H1 (cell line): ENCODE data around the gene APOA1. TPM values are rescaled to one million over a fixed set of nuclear protein-coding genes. Genes with fewer than 3 reads are reported as not detected.
A peak's percentile ranks its signal among the peaks of the same experiment; 100 is the strongest.

Source experiments
- CTCF ChIA-PET: fragments of 300-600 bp; sonication (Branson Sonifier 250); formaldehyde crosslinking; loops from one replicate; lab custom pipeline; 2021; ENCODE audit not compliant: partially characterized antibody; lab: Charles Lee
- POLR2A ChIA-PET: fragments of 300-600 bp; sonication (Branson Sonifier 250); formaldehyde crosslinking; loops from one replicate; lab custom pipeline; 2021; ENCODE audit warnings: inconsistent platforms; ENCODE audit not compliant: partially characterized antibody; lab: Charles Lee
- DNase-seq, 2 experiments: peaks; one replicate each; pipeline versions ENCODE4 v3.0.0 to v3.0.0-alpha.2; 2010 to 2022; ENCODE audit warnings: low spot score in 2 of 2, low read depth in 1 of 2, mixed read lengths in 1 of 2
- FAIRE-seq: peaks from 2 replicates; lab custom pipeline; 2011; peaks lifted over from hg19 to GRCh38; lab: Jason Lieb, UNC
- H2AFZ ChIP-seq: 2 replicates; pipeline ENCODE4 v1.8.1; 2012; ENCODE audit warnings: low read length, inconsistent platforms
- H2AK5ac ChIP-seq: 2 replicates; pipeline ENCODE4 v1.6.1; 2013; ENCODE audit warnings: low read depth, low read length
- H2BK120ac ChIP-seq: replicated peaks from 2 replicates; pipeline ENCODE3; 2013; ENCODE audit warnings: low read depth, low read length, inconsistent platforms
- H2BK12ac ChIP-seq: 2 replicates; pipeline ENCODE4 v1.6.1; 2013; ENCODE audit warnings: low read depth, low read length
- H2BK15ac ChIP-seq: 2 replicates; pipeline ENCODE4 v1.6.1; 2013; ENCODE audit warnings: low read length
- H2BK20ac ChIP-seq: 2 replicates; pipeline ENCODE4 v1.6.1; 2013; ENCODE audit warnings: low read length
- H2BK5ac ChIP-seq: 2 replicates; pipeline ENCODE4 v1.6.1; 2013; ENCODE audit warnings: low read depth, low read length
- H3K14ac ChIP-seq: 2 replicates; pipeline ENCODE4 v1.6.1; 2013; ENCODE audit warnings: inconsistent platforms; ENCODE audit not compliant: insufficient read length
- H3K18ac ChIP-seq: 2 replicates; pipeline ENCODE4 v1.6.1; 2013; ENCODE audit warnings: low read length; ENCODE audit errors: extremely low read depth
- H3K23ac ChIP-seq: 2 replicates; pipeline ENCODE4 v1.6.1; 2013; ENCODE audit warnings: inconsistent platforms; ENCODE audit not compliant: insufficient read length
- H3K23me2 ChIP-seq: 2 replicates; pipeline ENCODE4 v1.6.1; 2013; ENCODE audit warnings: low read depth, low read length
- H3K27ac ChIP-seq: 2 replicates; pipeline ENCODE4 v1.6.1; 2011; ENCODE audit warnings: low read depth, low read length, inconsistent platforms
- H3K27me3 ChIP-seq, 4 experiments: replicated peaks in 1 of 4; 1 replicate in 1 of 4; 2 replicates in 3 of 4; pipeline versions ENCODE4 v1.6.1 to v1.8.1; 2011 to 2013; ENCODE audit warnings: low read length in 3 of 4, mild to moderate bottlenecking in 3 of 4, inconsistent platforms in 2 of 4, mixed read lengths in 2 of 4, moderate library complexity in 1 of 4; ENCODE audit not compliant: control insufficient read depth in 3 of 4, insufficient read depth in 3 of 4; ENCODE audit errors: extremely low read depth in 1 of 4
- H3K36me3 ChIP-seq, 4 experiments: 2 replicates each; pipeline versions ENCODE4 v1.6.1 to v1.8.1; 2011 to 2013; ENCODE audit warnings: mild to moderate bottlenecking in 4 of 4, low read length in 3 of 4, moderate library complexity in 2 of 4, control low read depth in 1 of 4, inconsistent platforms in 1 of 4; ENCODE audit not compliant: insufficient read depth in 4 of 4, control insufficient read depth in 2 of 4
- H3K4ac ChIP-seq: replicated peaks from 2 replicates; pipeline ENCODE3; 2013; ENCODE audit warnings: low read length, low read depth, mixed read lengths, inconsistent platforms; ENCODE audit not compliant: insufficient read length
- H3K4me1 ChIP-seq, 4 experiments: replicated peaks in 1 of 4; 1 replicate in 1 of 4; 2 replicates in 3 of 4; pipeline versions ENCODE4 v1.6.1 to v1.8.1; 2011 to 2013; ENCODE audit warnings: low read length in 3 of 4, inconsistent platforms in 2 of 4, mixed read lengths in 1 of 4; ENCODE audit not compliant: insufficient read depth in 4 of 4, control insufficient read depth in 3 of 4
- H3K4me2 ChIP-seq, 2 experiments: 2 replicates each; pipeline versions ENCODE4 v1.6.1 to v1.8.1; 2011 to 2013; ENCODE audit warnings: low read depth in 2 of 2, low read length in 2 of 2, control low read depth in 1 of 2, inconsistent platforms in 1 of 2, mild to moderate bottlenecking in 1 of 2; ENCODE audit not compliant: insufficient read depth in 1 of 2
- H3K4me3 ChIP-seq, 4 experiments: fragments of 200-600, 300-600 bp in 1 of 4; sonication (generic), shearing (Covaris generic), sonication (Bioruptor Twin) in 1 of 4; 2 replicates each; pipeline versions ENCODE4 v1.5.1 to v1.8.1; 2011 to 2016; ENCODE audit warnings: low read length in 4 of 4, low read depth in 3 of 4, control low read depth in 2 of 4, inconsistent platforms in 2 of 4, mild to moderate bottlenecking in 2 of 4, mixed read lengths in 1 of 4, moderate library complexity in 1 of 4; ENCODE audit not compliant: insufficient read depth in 2 of 4; ENCODE audit errors: extremely low read depth in 1 of 4
- H3K56ac ChIP-seq: replicated peaks from 2 replicates; pipeline ENCODE3; 2013; ENCODE audit warnings: low read depth, mild to moderate bottlenecking, mixed read lengths, low read length, inconsistent platforms; ENCODE audit not compliant: insufficient read length
- H3K79me1 ChIP-seq: 2 replicates; pipeline ENCODE4 v1.6.1; 2013; ENCODE audit warnings: low read depth, low read length, control low read depth
- H3K79me2 ChIP-seq, 2 experiments: 2 replicates each; pipeline versions ENCODE4 v1.6.1 to v1.8.1; 2012 to 2013; ENCODE audit warnings: low read length in 2 of 2, mild to moderate bottlenecking in 2 of 2, inconsistent platforms in 1 of 2; ENCODE audit not compliant: insufficient read depth in 2 of 2, control insufficient read depth in 1 of 2
- H3K9ac ChIP-seq, 4 experiments: replicated peaks in 1 of 4; 1 replicate in 1 of 4; 2 replicates in 3 of 4; pipeline versions ENCODE4 v1.6.1 to v1.8.1; 2011 to 2013; ENCODE audit warnings: low read depth in 3 of 4, low read length in 3 of 4, control low read depth in 2 of 4, mild to moderate bottlenecking in 2 of 4, moderate library complexity in 2 of 4, inconsistent platforms in 1 of 4; ENCODE audit errors: extremely low read depth in 1 of 4
- H3K9me3 ChIP-seq, 2 experiments: 2 replicates each; pipeline versions ENCODE4 v1.6.1 to v1.8.1; 2012 to 2013; ENCODE audit warnings: mild to moderate bottlenecking in 2 of 2, moderate library complexity in 2 of 2, control low read depth in 1 of 2, inconsistent platforms in 1 of 2, low read depth in 1 of 2, low read length in 1 of 2, mixed read lengths in 1 of 2; ENCODE audit not compliant: insufficient read depth in 2 of 2
- H4K20me1 ChIP-seq, 2 experiments: replicated peaks in 1 of 2; 2 replicates each; pipeline versions ENCODE3 to v1.8.1; 2011 to 2013; ENCODE audit warnings: inconsistent platforms in 2 of 2, low read length in 2 of 2, mild to moderate bottlenecking in 1 of 2; ENCODE audit not compliant: insufficient read depth in 2 of 2, control insufficient read depth in 1 of 2
- H4K5ac ChIP-seq: 2 replicates; pipeline ENCODE4 v1.6.1; 2013; ENCODE audit warnings: low read length, low read depth, mixed read lengths, inconsistent platforms; ENCODE audit not compliant: insufficient read length
- H4K8ac ChIP-seq: 2 replicates; pipeline ENCODE4 v1.8.0; 2013; ENCODE audit warnings: mild to moderate bottlenecking, moderate library complexity, low read length, inconsistent platforms; ENCODE audit not compliant: insufficient read depth; ENCODE audit errors: extremely low read depth
- H4K91ac ChIP-seq: replicated peaks from 2 replicates; pipeline ENCODE3; 2013; ENCODE audit warnings: low read length, mixed read lengths, inconsistent platforms; ENCODE audit not compliant: insufficient read length
- ASH2L ChIP-seq: fragments of 200-600, 300-600 bp; sonication (generic); IDR thresholded peaks from one replicate; pipeline ENCODE4 v1.7.1; 2017; ENCODE audit warnings: low read length
- NRF1 ChIP-seq: IDR thresholded peaks from 2 replicates; pipeline ENCODE4 v1.6.1; 2011; ENCODE audit warnings: mild to moderate bottlenecking, low read depth, low read length, improper control_type of control experiment
- SP1 ChIP-seq: IDR thresholded peaks from 2 replicates; pipeline ENCODE4 v1.6.1; 2011; ENCODE audit warnings: low read depth, low read length
- SUZ12 ChIP-seq: fragments of 200-600 bp; sonication (generic); IDR thresholded peaks from 2 replicates; pipeline ENCODE4 v1.6.1; 2012; ENCODE audit warnings: mild to moderate bottlenecking, inconsistent platforms, low read length, moderate library complexity, mixed read lengths
- TAF7 ChIP-seq: optimal IDR thresholded peaks from 2 replicates; pipeline ENCODE3; 2011; ENCODE audit warnings: low read depth, mild to moderate bottlenecking, inconsistent platforms, low read length, moderate library complexity, borderline replicate concordance
- WGBS, 2 experiments: shearing (Covaris generic) in 1 of 2; methylation state at CpG; one replicate each; pipeline versions ENCODE4 v1.1.6 to v1.1.7; 2013 to 2015; ENCODE audit warnings: low lambda C conversion rate in 2 of 2, mixed read lengths in 2 of 2, inconsistent platforms in 1 of 2, low coverage in 1 of 2, missing lambda C conversion rate in 1 of 2; ENCODE audit not compliant: insufficient replicate concordance in 2 of 2, insufficient coverage in 1 of 2, insufficient read length in 1 of 2; ENCODE audit errors: extremely low coverage in 1 of 2, missing lambda C conversion rate in 1 of 2; 5-methylcytosine and 5-hydroxymethylcytosine counted together
- polyA plus RNA-seq, 7 experiments: library from polyadenylated mRNA; depleted of rRNA in 3 of 7; stranded (reverse) in 5 of 7; unstranded in 2 of 7; fragments of >200 nt in 5 of 7; fragments of 200-250 nt in 2 of 7; gene quantifications; 1 replicate in 5 of 7; 2 replicates in 1 of 7; 4 replicates in 1 of 7; pipeline versions ENCODE4 v1.2.1 to v1.2.3, GENCODE V29; 2011 to 2013; ENCODE audit warnings: missing spikeins in 2 of 7, mixed read lengths in 2 of 7
- total RNA-seq: library from RNA; stranded (reverse); fragmentation: NEBNext Ultra II Directional; extraction: Animal tissue kit (Norgen Biotek cat#: 25700); gene quantifications from 2 replicates; pipeline ENCODE4 v1.2.1, GENCODE V29; 2021

Gene APOA1
- total and polyA plus RNA-seq, 2 of the 8 experiments (the other 6 are each of a cell fraction or from before 2014, with no cell fraction given), result 0.80 TPM; not detected in 1

DNA sequence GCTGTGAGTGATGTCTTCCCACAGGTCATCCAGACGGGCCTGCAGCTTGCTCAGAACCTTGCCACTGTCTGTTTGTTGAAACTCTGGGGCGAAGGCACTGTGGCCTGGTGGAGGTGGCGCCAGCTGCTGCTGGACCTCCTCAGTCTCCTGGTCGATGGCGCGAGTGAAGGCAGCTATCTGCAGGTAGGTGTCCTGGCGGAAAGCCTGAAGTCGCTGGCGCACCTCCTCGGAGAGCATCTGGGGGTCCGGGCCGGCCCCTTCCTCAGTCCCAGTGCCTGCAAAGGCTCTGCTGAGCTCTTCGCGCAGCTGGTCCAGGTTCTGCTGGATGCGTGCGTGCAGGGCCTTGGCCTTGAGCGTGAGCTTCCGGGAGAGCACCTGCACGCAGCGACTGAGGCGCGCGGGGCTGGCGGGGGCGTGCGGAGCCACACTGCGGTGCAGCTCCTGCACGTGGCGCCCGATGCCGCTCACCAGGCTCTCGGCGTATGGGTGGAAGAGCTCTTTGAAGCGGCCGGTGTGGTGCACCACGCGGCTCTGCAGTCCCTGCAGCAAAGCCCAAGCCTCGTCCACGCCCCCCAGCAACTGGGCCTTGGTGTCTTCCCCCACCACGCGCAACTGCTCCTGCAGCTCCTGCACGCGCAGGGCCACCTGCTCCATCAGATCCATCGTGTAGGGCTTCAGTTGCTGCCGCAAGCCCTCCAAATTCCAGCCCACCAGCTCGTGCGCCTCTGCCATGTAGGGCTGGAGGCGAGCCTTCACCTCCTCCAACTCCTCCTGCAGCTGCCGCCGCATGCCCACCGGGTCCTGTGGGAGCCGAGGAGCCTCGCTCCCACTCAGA, 47.0 kb downstream of the APOA1 start:
- peak overlapping the region; percentile 95 for H2AFZ ChIP-seq
- POLR2A ChIA-PET, result interaction anchor here (0.6 to 6.0 kb wide), 7 partner anchors 13 to 354 kb away, joined by 3 to 29 read pairs (median 4); partner anchors contain the start of genes APOC3, BUD13 and PAFAH1B2
- no peaks in the 10 kb centered on the region for H3K9me3 ChIP-seq
- no peak for TF ChIP-seq SUZ12
- TF ChIP-seq SP1, result no peak
- no peak for TF ChIP-seq NRF1
- TF ChIP-seq ASH2L, result no peak
- TF ChIP-seq TAF7, result no peak

More for the DNA sequence above, 47.0 kb downstream of the APOA1 start:
- Histone ChIP-seq H4K20me1 (no peaks in the 10 kb centered on the region), H3K4me1 (peaks cover 4 to 14% (median 7%) of the 10 kb centered on the region in 4 experiments), H2AK5ac (no peak overlapping the region), H3K23ac (no peak overlapping the region), H3K79me1 (peaks cover 5% of the 10 kb centered on the region; the same call in 1 of the 2 replicates), H3K4ac (no peak overlapping the region), H3K14ac (no peak overlapping the region), H3K9ac (no peak overlapping the region), H3K27ac (no peak overlapping the region), H2BK12ac (0 out of 2 replicates have a peak overlapping the region, but pooled peaks have one; percentile 61), H3K4me2 (no peak overlapping the region; a peak in 1 of 4 replicates), H3K79me2 (peaks cover 0 to 15% of the 10 kb centered on the region in 2 experiments; a peak in 2 of 4 replicates), H3K23me2 (peaks cover 11% of the 10 kb centered on the region), H4K8ac (peak overlapping the region; percentile 20), H3K56ac (no peak overlapping the region), H3K36me3 (peaks cover 6 to 11% (median 7%) of the 10 kb centered on the region in 4 experiments), H4K91ac (no peak overlapping the region), H2BK120ac (no peak overlapping the region), H2BK20ac (no peak overlapping the region; the same call in 1 of the 2 replicates), H3K27me3 (peaks cover 0 to 11% (median 3%) of the 10 kb centered on the region in 4 experiments; a peak in 4 of 7 replicates), H2BK5ac (peak overlapping the region; percentile 18; the same call in 1 of the 2 replicates), H3K18ac (no peak overlapping the region), H2BK15ac (peak overlapping the region; percentile 97; the same call in 1 of the 2 replicates), H4K5ac (no peak overlapping the region), H3K4me3 (no peak overlapping the region)
- CTCF ChIA-PET, result interaction anchor here (0.6 to 12.1 kb wide), 38 partner anchors 8 to 436 kb away, joined by 3 to 237 read pairs (median 4); partner anchors contain the start of genes APOA1, APOA4, APOC3 and BUD13
- DNase-seq (no peak), FAIRE-seq (no peak)
- WGBS, 2 experiments, result 93% methylated on average over 53 of the region's 53 CpGs; no CpG with 5 or more reads in 1 of the 2 experiments
